ENCODE measurements around the gene KRT79. TPM values are rescaled to one million over a fixed set of nuclear protein-coding genes. Genes with fewer than 3 reads are reported as not detected.

Gene KRT79
- total and polyA plus RNA-seq, 2 of the 8 experiments (the other 6 are each of a cell fraction or from before 2014, with no cell fraction given): not detected

DNA sequence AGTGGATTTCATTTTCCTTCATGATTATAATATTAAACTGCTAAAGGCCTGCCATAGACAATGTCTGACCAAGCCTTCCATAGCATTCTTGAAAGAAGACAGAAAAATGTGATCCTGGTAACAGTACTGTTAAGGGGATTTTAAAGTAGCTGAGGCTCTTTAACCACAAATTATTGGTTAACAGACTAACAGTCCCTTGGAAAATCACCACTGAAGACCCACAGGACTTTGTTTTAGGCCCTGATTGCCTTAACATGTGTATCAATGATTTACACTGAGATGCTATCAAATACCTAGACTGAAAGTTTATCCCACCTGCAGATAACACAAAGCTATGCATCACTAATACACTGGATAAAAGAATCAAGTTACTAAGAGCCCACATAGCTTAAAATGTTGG, 6.0 kb downstream of the KRT79 start (continued):
- TF ChIP-seq SP1 (IDR thresholded peaks at IDR 0.05; ENCODE audit: low read depth, low read length): no peak
- no peak for TF ChIP-seq SUZ12 (IDR thresholded peaks at IDR 0.05; ENCODE audit: low read length)
- no peak for TF ChIP-seq FOSL1 (IDR thresholded peaks at IDR 0.05; ENCODE audit: insufficient read depth, low read depth, low read length)
- no peak for TF ChIP-seq JUN (IDR thresholded peaks at IDR 0.05; ENCODE audit: low read depth, low read length)

Data from H1 (cell line).